Smooth muscle cell (in vitro differentiated cells): ENCODE measurements around the gene CYTH4. TPM values are rescaled to one million over a fixed set of nuclear protein-coding genes. Genes with fewer than 3 reads are reported as not detected.
"Not testable (repeated sequence)": the region's sequence is repeated elsewhere in the genome, so short reads cannot be mapped to it uniquely, and the experiment has no call there.

Source experiments
- DNase-seq: peaks from one replicate; lab custom pipeline; 2025; ENCODE audit not compliant: unreplicated experiment; lab: John Stamatoyannopoulos, UW
- H2AFZ ChIP-seq: fragments of 200-600 bp; sonication (generic); 2 replicates; pipeline ENCODE4 v1.6.0; 2016; ENCODE audit warnings: antibody characterized with exemption, low read depth, mild to moderate bottlenecking
- H3F3A ChIP-seq: fragments of 200-600 bp; sonication (generic); 2 replicates; pipeline ENCODE4 v1.6.0; 2017; ENCODE audit warnings: antibody characterized with exemption, low read depth
- H3K27ac ChIP-seq: fragments of 200-600 bp; sonication (generic); 2 replicates; pipeline ENCODE4 v1.5.1; 2016; ENCODE audit warnings: low read depth, mild to moderate bottlenecking
- H3K27me3 ChIP-seq: fragments of 200-600 bp; sonication (generic); 2 replicates; pipeline ENCODE4 v1.6.1; 2016; ENCODE audit warnings: low read depth, mild to moderate bottlenecking
- H3K36me3 ChIP-seq: fragments of 200-600 bp; sonication (generic); 2 replicates; pipeline ENCODE4 v1.5.1; 2016; ENCODE audit warnings: low read depth
- H3K4me1 ChIP-seq: fragments of 200-600 bp; sonication (generic); 2 replicates; pipeline ENCODE4 v1.5.1; 2016; ENCODE audit warnings: low read depth
- H3K4me2 ChIP-seq: fragments of 200-600 bp; sonication (generic); 2 replicates; pipeline ENCODE4 v1.6.0; 2016; ENCODE audit warnings: mild to moderate bottlenecking
- H3K4me3 ChIP-seq: fragments of 200-600 bp; sonication (generic); 2 replicates; pipeline ENCODE4 v1.5.1; 2016; ENCODE audit warnings: mild to moderate bottlenecking
- H3K79me2 ChIP-seq: fragments of 200-600 bp; sonication (generic); 2 replicates; pipeline ENCODE4 v1.6.0; 2016; ENCODE audit warnings: low read depth, mild to moderate bottlenecking
- H3K9ac ChIP-seq: fragments of 200-600 bp; sonication (generic); 2 replicates; pipeline ENCODE4 v1.6.0; 2016; ENCODE audit warnings: low read depth
- H3K9me3 ChIP-seq: fragments of 200-600 bp; sonication (generic); replicated peaks from 2 replicates; pipeline ENCODE4 v1.5.1; 2016; ENCODE audit warnings: low read depth
- H4K20me1 ChIP-seq: fragments of 200-600 bp; sonication (generic); 2 replicates; pipeline ENCODE4 v1.6.0; 2016; ENCODE audit warnings: low read depth
- CTCF ChIP-seq: fragments of 200-600 bp; sonication (generic); IDR thresholded peaks from 2 replicates; pipeline ENCODE4 v1.5.1; 2017; ENCODE audit warnings: borderline replicate concordance, mild to moderate bottlenecking, antibody characterized with exemption; ENCODE audit not compliant: insufficient read depth, poor library complexity, severe bottlenecking
- WGBS: methylation state at CpG from one replicate; pipeline ENCODE4 v1.1.7; 2016; ENCODE audit warnings: low lambda C conversion rate; 5-methylcytosine and 5-hydroxymethylcytosine counted together
- polyA plus RNA-seq: library from polyadenylated mRNA; unstranded; fragments of >200 nt; fragmentation: Nextera tagmentation; extraction: Ambion mirVana; gene quantifications from 2 replicates; pipeline ENCODE4 v1.2.1, GENCODE V29; 2016
- total RNA-seq: library from RNA; depleted of rRNA; stranded (reverse); fragments of >200 nt; gene quantifications from 2 replicates; pipeline ENCODE4 v1.2.3, GENCODE V29; 2014

The CYTH4 gene
- not detected in 2 replicates for total RNA-seq
- polyA plus RNA-seq, result not detected in 2 replicates

- Histone ChIP-seq H3F3A (no peaks in the 10 kb centered on the region), H3K27me3 (peaks cover 4% of the 10 kb centered on the region), H3K4me2 (no peak within 1 kb of the TSS), H3K9ac (no peak within 1 kb of the TSS), H3K27ac (no peak within 1 kb of the TSS), H3K36me3 (no peaks in the 10 kb centered on the region), H2AFZ (no peak within 1 kb of the TSS), H4K20me1 (no peaks in the 10 kb centered on the region), H3K4me3 (no peak within 1 kb of the TSS), H3K4me1 (peaks cover 7% of the 10 kb centered on the region), H3K79me2 (no peaks in the 10 kb centered on the region), H3K9me3 (no peaks in the 10 kb centered on the region)
- no peak for TF ChIP-seq CTCF
- DNase-seq, result no peak
- 56% methylated on average over 12 of the region's 12 CpGs for WGBS
Observed at GRCh38 chr22:37282385-37282677, at the start of gene CYTH4. CYTH4 (plus strand) TSS chr22:37282508; CDS start chr22:37282570, 62 bp downstream.

DNA sequence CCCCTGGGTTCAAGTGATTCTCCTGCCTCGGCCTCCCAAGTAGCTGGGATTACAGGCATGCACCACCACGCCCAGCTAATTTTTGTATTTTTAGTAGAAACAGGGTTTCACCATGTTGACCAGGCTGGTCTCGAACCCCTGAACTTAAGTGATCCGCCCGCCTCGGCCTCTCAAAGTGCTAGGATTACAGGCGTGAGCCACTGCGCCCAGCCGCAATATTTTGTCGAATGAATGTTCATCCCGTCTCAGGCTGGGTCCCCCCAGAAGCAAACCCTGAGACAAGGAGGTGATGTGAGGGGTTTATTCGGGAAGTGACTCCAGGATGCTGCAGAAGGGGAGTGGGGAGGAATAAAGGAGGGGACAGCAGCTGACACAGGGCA lies 48.9 kb upstream of the CYTH4 start:
- H3K9ac ChIP-seq, result not testable (repeated sequence)

GRCh38 chr22:37233751-37234631 lies 48.3 kb upstream of the CYTH4 start:
- no peak for TF ChIP-seq CTCF
- H3K9me3 ChIP-seq, result no peaks in the 10 kb centered on the region
- no peak overlapping the region for H3K4me3 ChIP-seq
- no peak overlapping the region for H3K27ac ChIP-seq
- H2AFZ ChIP-seq, result no peak overlapping the region
- WGBS, result 92% methylated on average over 26 of the region's 27 CpGs
- H3K4me1 ChIP-seq, result peaks cover 4% of the 10 kb centered on the region
- no peaks in the 10 kb centered on the region for H3K79me2 ChIP-seq
- peaks cover 9% of the 10 kb centered on the region for H3F3A ChIP-seq
- no peak for DNase-seq
- H3K4me2 ChIP-seq, result no peak overlapping the region
- no peaks in the 10 kb centered on the region for H3K36me3 ChIP-seq
- no peaks in the 10 kb centered on the region for H4K20me1 ChIP-seq
- H3K27me3 ChIP-seq, result no peaks in the 10 kb centered on the region
- no peak overlapping the region for H3K9ac ChIP-seq

More for the DNA sequence above, 48.9 kb upstream of the CYTH4 start:
- H3K36me3 ChIP-seq, H3K9me3 ChIP-seq, H3K4me3 ChIP-seq, H3K27ac ChIP-seq, H3K4me1 ChIP-seq, H3K4me2 ChIP-seq, H3K79me2 ChIP-seq, H3F3A ChIP-seq, H4K20me1 ChIP-seq, DNase-seq, H3K27me3 ChIP-seq, H2AFZ ChIP-seq: not testable (repeated sequence)
- 92% methylated on average over 12 of the region's 12 CpGs for WGBS

DNA sequence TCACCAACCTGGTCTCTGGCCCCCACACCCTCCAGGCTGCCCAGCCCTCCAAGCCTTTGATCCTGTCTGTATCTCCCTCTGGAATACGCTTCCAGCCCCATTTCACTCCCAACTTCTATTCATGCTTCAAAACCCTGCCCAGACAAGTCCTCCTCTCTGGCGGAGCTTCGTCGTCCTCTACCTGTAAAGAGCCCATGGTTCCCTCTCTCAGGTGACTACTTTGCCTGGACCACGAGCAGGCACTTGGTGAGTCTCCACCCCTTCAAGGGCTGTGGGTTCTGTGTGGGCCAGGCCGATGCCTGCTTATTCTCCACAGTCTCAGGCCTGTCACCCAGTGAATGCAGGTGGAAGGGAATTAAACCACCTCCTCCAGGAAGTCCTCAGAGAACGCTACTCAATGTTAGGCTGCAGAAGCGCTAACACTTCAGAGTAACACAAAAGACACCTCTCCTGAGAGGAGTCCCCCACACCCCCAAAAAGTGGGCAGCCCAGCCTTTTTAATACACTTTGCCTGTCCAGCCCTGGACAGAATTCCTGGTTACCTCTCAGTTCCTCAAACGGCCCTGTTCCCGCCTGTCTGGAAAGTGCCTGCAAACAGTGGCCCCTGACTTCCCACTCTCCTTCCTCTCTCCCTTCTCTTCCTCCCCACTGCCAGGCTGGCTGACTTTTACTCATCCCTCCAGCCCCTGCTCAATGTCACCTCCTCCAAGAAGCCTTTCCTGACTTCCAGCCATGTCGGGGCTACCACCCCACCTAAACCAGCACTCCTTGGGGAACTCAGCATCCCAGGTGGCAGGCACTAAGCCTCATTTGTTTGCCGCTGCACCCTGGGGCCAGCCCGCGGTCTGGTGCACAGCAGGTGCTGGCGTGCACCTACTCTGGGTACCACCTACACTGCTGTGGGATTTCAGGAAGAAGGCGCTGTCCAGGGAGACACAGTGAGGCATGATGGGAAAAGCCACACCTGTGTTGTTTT lies 47.3 kb upstream of the CYTH4 start:
- no peaks in the 10 kb centered on the region for H3K4me1 ChIP-seq
- H3K36me3 ChIP-seq, result no peaks in the 10 kb centered on the region
- no peak overlapping the region for H3K4me3 ChIP-seq
- H3K27me3 ChIP-seq, result no peaks in the 10 kb centered on the region
- H3K9ac ChIP-seq, result no peak overlapping the region
- H4K20me1 ChIP-seq, result no peaks in the 10 kb centered on the region
- H3K27ac ChIP-seq, result no peak overlapping the region
- H3F3A ChIP-seq, result no peaks in the 10 kb centered on the region
- 84% methylated on average over 16 of the region's 16 CpGs for WGBS
- no peak overlapping the region for H2AFZ ChIP-seq
- no peak overlapping the region for H3K4me2 ChIP-seq
- no peak for DNase-seq
- TF ChIP-seq CTCF, result no peak
- H3K79me2 ChIP-seq, result no peaks in the 10 kb centered on the region
- no peaks in the 10 kb centered on the region for H3K9me3 ChIP-seq
